ENCODE measurements around the gene AP1M1. TPM values are rescaled to one million over a fixed set of nuclear protein-coding genes. Genes with fewer than 3 reads are reported as not detected.
"Not testable (repeated sequence)": the region's sequence is repeated elsewhere in the genome, so short reads cannot be mapped to it uniquely, and the experiment has no call there.

Gene AP1M1
- polyA plus RNA-seq, 3 donors: 54.3 to 70.2 (median 67.7) TPM

GRCh38 chr19:16268676-16269319 is 71.1 kb downstream of the AP1M1 start:
- no peak for DNase-seq (ENCODE audit: extremely low read depth in 1 of 11, low read depth in 9 of 11, low spot score in 4 of 11)

DNA sequence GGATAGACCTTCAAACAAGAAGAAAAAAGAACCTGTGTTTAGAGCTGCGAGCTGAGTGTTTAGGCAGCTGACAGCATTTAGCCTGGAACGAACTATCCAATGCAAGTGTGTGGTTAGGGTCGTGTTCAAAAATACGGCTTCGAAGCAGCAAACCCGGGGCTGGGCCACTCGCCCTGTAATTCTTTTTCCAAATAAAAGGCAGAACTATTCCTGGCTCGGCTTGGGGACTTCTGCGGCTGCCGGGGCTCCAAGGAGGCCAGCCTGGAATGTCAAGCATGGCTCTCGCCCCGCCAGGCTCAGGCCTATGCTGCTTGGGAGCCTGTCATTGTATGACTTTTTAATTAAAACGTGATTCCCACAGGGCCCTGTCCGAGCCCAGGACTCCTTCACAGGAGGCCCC is 75.2 kb downstream of the AP1M1 start:
- DNase-seq (ENCODE audit: extremely low read depth in 1 of 11, low read depth in 9 of 11, low spot score in 4 of 11): peak in 1 of 11 donors; percentile 21

- DNase-seq (ENCODE audit: extremely low read depth in 1 of 11, low read depth in 9 of 11, low spot score in 4 of 11): no peak
Measured at GRCh38 chr19:16274447-16274846, 76.7 kb downstream of the AP1M1 start.

GRCh38 chr19:16280306-16280705 is 82.6 kb downstream of the AP1M1 start:
- DNase-seq (ENCODE audit: extremely low read depth in 1 of 11, low read depth in 9 of 11, low spot score in 4 of 11): no peak

GRCh38 chr19:16281743-16282142 is 84.0 kb downstream of the AP1M1 start:
- DNase-seq (ENCODE audit: extremely low read depth in 1 of 11, low read depth in 9 of 11, low spot score in 4 of 11): no peak

DNA sequence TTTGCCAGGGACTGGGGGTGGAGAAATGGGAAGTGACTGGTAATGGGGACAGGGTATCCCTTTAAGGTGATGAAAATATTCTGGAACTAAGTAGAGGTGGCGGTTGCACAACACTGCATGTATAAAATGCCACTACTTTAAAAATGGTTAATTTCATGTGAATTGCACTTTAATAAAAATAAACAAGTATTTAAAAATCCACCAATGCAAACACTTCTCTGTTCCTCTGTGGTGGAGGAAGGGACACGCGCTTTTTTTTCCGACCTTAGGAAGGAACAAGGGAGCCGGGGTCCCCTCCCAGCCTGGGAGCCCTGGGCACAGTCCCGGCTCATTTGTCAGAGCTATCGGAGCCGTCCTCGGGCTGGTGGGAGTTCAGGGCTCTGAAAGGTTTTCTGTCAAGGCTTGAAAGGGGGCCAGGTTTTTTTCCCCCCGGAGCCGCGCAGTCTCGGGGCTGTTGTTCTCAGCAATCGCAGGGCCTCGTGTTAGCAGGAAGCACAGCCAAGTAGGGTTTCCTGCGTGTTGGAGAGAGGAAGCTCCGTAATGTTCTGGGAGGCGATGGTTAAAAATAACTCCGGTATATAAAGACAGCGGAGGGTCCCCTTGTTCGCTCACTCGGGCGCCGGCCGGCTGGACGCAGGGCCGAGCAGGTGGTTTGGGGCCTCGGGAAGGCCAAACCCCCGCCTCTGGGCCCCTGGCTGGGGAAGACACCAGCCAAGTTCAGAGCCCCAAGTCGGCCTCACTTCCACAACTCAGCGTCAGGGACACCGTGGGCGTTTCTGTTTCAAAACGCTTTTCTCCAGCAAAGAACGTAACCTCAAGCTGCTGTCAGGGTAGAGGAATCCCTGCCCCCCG is 85.7 kb downstream of the AP1M1 start:
- peak; percentile 26 to 71 (median 63) for DNase-seq (ENCODE audit: extremely low read depth in 1 of 11, low read depth in 9 of 11, low spot score in 4 of 11)

- DNase-seq (ENCODE audit: extremely low read depth in 1 of 11, low read depth in 9 of 11, low spot score in 4 of 11): no peak
Measured at GRCh38 chr19:16284505-16284904, 86.8 kb downstream of the AP1M1 start.

GRCh38 chr19:16285079-16285478 is 87.4 kb downstream of the AP1M1 start:
- DNase-seq (ENCODE audit: extremely low read depth in 1 of 11, low read depth in 9 of 11, low spot score in 4 of 11): not testable (repeated sequence)

DNA sequence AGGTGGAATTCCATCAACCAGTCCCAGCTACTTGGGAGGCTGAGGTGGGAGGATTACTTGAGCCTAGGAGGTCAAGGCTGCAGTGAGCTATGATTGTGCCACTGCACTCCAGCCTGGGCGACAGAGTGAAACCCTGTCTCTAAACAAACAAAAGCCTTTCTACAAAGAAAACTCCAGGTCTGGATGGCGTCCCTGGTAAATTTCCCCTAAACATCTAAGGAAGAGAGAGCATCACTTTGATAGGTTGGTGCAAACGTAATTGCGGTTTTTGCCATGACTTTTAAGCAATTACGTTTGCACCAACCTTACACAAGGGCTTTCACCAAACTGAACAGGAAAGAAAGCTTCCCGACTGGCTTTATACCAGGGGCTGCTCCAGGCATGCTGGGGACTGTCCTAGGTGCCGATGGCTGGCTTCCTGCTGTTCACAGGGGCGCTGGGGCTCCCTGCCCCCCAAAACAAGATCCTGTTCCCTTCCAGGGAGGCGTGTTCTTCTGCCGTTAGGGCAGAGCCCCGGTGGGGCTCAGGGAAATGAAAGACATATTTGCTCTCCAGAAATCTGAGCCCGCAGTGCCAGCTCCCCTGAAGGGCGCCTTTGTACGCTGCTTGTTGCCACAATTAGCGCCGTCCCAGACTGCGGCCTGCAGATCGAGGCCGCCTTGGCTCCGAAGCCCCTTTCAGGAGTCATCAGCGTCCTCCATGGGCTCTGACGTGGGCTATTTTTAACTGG is 88.2 kb downstream of the AP1M1 start:
- DNase-seq (ENCODE audit: extremely low read depth in 1 of 11, low read depth in 9 of 11, low spot score in 4 of 11): no peak

GRCh38 chr19:16288544-16288943 is 90.8 kb downstream of the AP1M1 start:
- no peak for DNase-seq (ENCODE audit: extremely low read depth in 1 of 11, low read depth in 9 of 11, low spot score in 4 of 11)

- DNase-seq (ENCODE audit: extremely low read depth in 1 of 11, low read depth in 9 of 11, low spot score in 4 of 11): no peak
Measured at GRCh38 chr19:16289594-16289993, 91.9 kb downstream of the AP1M1 start.

- no peak for DNase-seq (ENCODE audit: extremely low read depth in 1 of 11, low read depth in 9 of 11, low spot score in 4 of 11)
Measured at GRCh38 chr19:16290692-16291091, 93.0 kb downstream of the AP1M1 start.

- peak; percentile 81 to 94 (median 88) for DNase-seq (ENCODE audit: extremely low read depth in 1 of 11, low read depth in 9 of 11, low spot score in 4 of 11)
Measured at GRCh38 chr19:16293118-16294091, 95.7 kb downstream of the AP1M1 start.

DNA sequence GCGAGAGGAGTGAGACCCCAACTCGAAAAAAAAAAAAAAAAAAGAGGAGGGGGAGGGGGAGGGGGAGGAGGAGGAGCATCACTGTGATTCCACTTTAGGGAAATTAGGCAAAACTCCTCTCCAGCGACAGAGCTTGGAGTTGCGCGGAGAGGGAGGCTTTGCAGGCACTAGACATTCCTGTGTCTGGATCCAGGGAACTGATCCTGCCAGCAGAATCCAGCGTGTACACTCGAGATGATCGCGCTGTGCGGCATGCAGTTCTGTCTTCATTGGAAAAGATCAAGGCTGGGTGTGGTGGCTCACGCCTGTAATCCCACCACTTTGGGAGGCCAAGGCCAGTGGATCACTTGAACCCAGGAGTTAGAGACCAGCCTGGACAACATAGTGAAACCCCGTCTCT is 97.3 kb downstream of the AP1M1 start:
- DNase-seq (ENCODE audit: extremely low read depth in 1 of 11, low read depth in 9 of 11, low spot score in 4 of 11): no peak

Other genes with a start within 250 kb of the AP1M1 start
- not detected for gene OR10H4, start 248.9 kb upstream of the AP1M1 start, polyA plus RNA-seq (ENCODE audit: insufficient read length in 3 of 3)
- 100 to 1,000 TPM; 525 to 623 (median 557) TPM for gene TPM4, start 121.4 kb upstream of the AP1M1 start, polyA plus RNA-seq (ENCODE audit: insufficient read length in 3 of 3)
- gene RAB8A, start 86.0 kb upstream of the AP1M1 start, polyA plus RNA-seq (ENCODE audit: insufficient read length in 3 of 3): 10 to 100 TPM; 70.7 to 96.3 (median 95.6) TPM
- 1 to 10 TPM in 1 of 3 donors, under 1 TPM in 2; 0.30 to 1.3 (median 0.51) TPM for gene HSH2D, start 54.2 kb upstream of the AP1M1 start, polyA plus RNA-seq (ENCODE audit: insufficient read length in 3 of 3)
- not detected for gene CIB3, start 24.4 kb upstream of the AP1M1 start, polyA plus RNA-seq (ENCODE audit: insufficient read length in 3 of 3)
- gene FAM32A, start 12.5 kb upstream of the AP1M1 start, polyA plus RNA-seq (ENCODE audit: insufficient read length in 3 of 3): 100 to 1,000 TPM; 102 to 130 (median 127) TPM
- gene KLF2, start 126.9 kb downstream of the AP1M1 start, polyA plus RNA-seq (ENCODE audit: insufficient read length in 3 of 3): 10 to 100 TPM; 21.7 to 37.8 (median 25.6) TPM